Erythroblast (primary cell): ENCODE data around the gene PLEKHG7.

Experiments
- GATA1 ChIP-seq: IDR thresholded peaks from 2 replicates; pipeline ENCODE4 v1.6.1; 2011; ENCODE audit warnings: low read depth, mild to moderate bottlenecking, control low read depth, low read length, moderate library complexity
- POLR2A ChIP-seq: IDR thresholded peaks from 2 replicates; pipeline ENCODE4 v1.6.1; 2011; ENCODE audit warnings: mild to moderate bottlenecking, low read length

GRCh38 chr12:92796650-92797049 is 93.9 kb downstream of the PLEKHG7 start:
- TF ChIP-seq POLR2A: no peak
- TF ChIP-seq GATA1: no peak
